ENCODE measurements around the gene THEM4. TPM values are rescaled to one million over a fixed set of nuclear protein-coding genes. Genes with fewer than 3 reads are reported as not detected.
"Not testable (repeated sequence)": the region's sequence is repeated elsewhere in the genome, so short reads cannot be mapped to it uniquely, and the experiment has no call there.

The THEM4 gene
- total RNA-seq, 1 donor from 2014 or later = 14.9 TPM

- intact Hi-C loops (cut with DNase I) = no loop called here
- ATAC-seq = no peak
- no peak for DNase-seq (ENCODE audit: low spot score)
These were observed 26.7 kb upstream of the THEM4 start for GRCh38 chr1:151935894-151936602.

GRCh38 chr1:151935154-151935553 lies 25.8 kb upstream of the THEM4 start:
- ATAC-seq (no peak), DNase-seq (ENCODE audit: low spot score) (no peak)
- intact Hi-C loops (cut with DNase I) = no loop called here

- DNase-seq (ENCODE audit: low spot score) (no peak), ATAC-seq (peak; percentile 86)
- intact Hi-C loops (cut with DNase I) = loop anchor here (5.0 kb wide), 1 partner anchor 68 kb away; no protein-coding TSS in a partner anchor
These were observed 24.8 kb upstream of the THEM4 start for GRCh38 chr1:151934048-151934493.

GRCh38 chr1:151924691-151925587 lies 15.6 kb upstream of the THEM4 start:
- no peak for DNase-seq (ENCODE audit: low spot score)
- no peak for ATAC-seq
- intact Hi-C loops (cut with DNase I) = no loop called here

GRCh38 chr1:151923422-151923821 lies 14.1 kb upstream of the THEM4 start:
- intact Hi-C loops (cut with DNase I) = no loop called here
- no peak for ATAC-seq
- no peak for DNase-seq (ENCODE audit: low spot score)

GRCh38 chr1:151920149-151920548 lies 10.8 kb upstream of the THEM4 start:
- intact Hi-C loops (cut with DNase I) = no loop called here
- ATAC-seq (no peak), DNase-seq (ENCODE audit: low spot score) (no peak)

- intact Hi-C loops (cut with DNase I) = no loop called here
- DNase-seq (ENCODE audit: low spot score) = no peak
- ATAC-seq = no peak
These were observed 9.7 kb upstream of the THEM4 start for GRCh38 chr1:151918819-151919610.

GRCh38 chr1:151918156-151918555 lies 8.8 kb upstream of the THEM4 start:
- DNase-seq (ENCODE audit: low spot score) (no peak), ATAC-seq (no peak)
- intact Hi-C loops (cut with DNase I) = no loop called here

GRCh38 chr1:151916726-151917370 lies 7.5 kb upstream of the THEM4 start:
- ATAC-seq (no peak), DNase-seq (ENCODE audit: low spot score) (no peak)
- intact Hi-C loops (cut with DNase I) = no loop called here

- intact Hi-C loops (cut with DNase I) = no loop called here
- ATAC-seq (no peak), DNase-seq (ENCODE audit: low spot score) (no peak)
These were observed 5.9 kb upstream of the THEM4 start for GRCh38 chr1:151915061-151915686.

- intact Hi-C loops (cut with DNase I) = no loop called here
- ATAC-seq = no peak
- DNase-seq (ENCODE audit: low spot score) = no peak
These were observed 4.8 kb upstream of the THEM4 start for GRCh38 chr1:151914076-151914475.

- no peak for DNase-seq (ENCODE audit: low spot score)
- intact Hi-C loops (cut with DNase I) = no loop called here
- no peak for ATAC-seq
These were observed 3.7 kb upstream of the THEM4 start for GRCh38 chr1:151912973-151913372.

- ATAC-seq = no peak
- DNase-seq (ENCODE audit: low spot score) = no peak
- intact Hi-C loops (cut with DNase I) = no loop called here
These were observed 1.1 kb downstream of the THEM4 start for GRCh38 chr1:151908228-151908691.

GRCh38 chr1:151907363-151908139 lies 1.8 kb downstream of the THEM4 start:
- ATAC-seq (no peak), DNase-seq (ENCODE audit: low spot score) (no peak)

GRCh38 chr1:151906324-151906645 lies 3.0 kb downstream of the THEM4 start:
- intact Hi-C loops (cut with DNase I); DNase-seq (ENCODE audit: low spot score); ATAC-seq: not testable (repeated sequence)

More at GRCh38 chr1:151907363-151908139, 1.8 kb downstream of the THEM4 start:
- intact Hi-C loops (cut with DNase I) = no loop called here

GRCh38 chr1:151905443-151906323 lies 3.6 kb downstream of the THEM4 start:
- DNase-seq (ENCODE audit: low spot score); ATAC-seq; intact Hi-C loops (cut with DNase I): not testable (repeated sequence)

GRCh38 chr1:151905070-151905442 lies 4.3 kb downstream of the THEM4 start:
- DNase-seq (ENCODE audit: low spot score) (no peak), ATAC-seq (no peak)
- intact Hi-C loops (cut with DNase I) = no loop called here

All from sciatic nerve (tissue), 2 donors.